Colonic mucosa (tissue), 4 donors: Measurements from ENCODE around the gene LHCGR. TPM values are rescaled to one million over a fixed set of nuclear protein-coding genes. Genes with fewer than 3 reads are reported as not detected.

Source experiments
- DNase-seq: peaks from one replicate; pipeline ENCODE4 v3.0.0-alpha.2; 2020
- H3K27ac ChIP-seq: fragments of 200-600 bp; one replicate; pipeline ENCODE4 v1.8.0; 2021
- H3K27me3 ChIP-seq: fragments of 200-600 bp; one replicate; pipeline ENCODE4 v1.8.0; 2021
- H3K36me3 ChIP-seq: fragments of 200-600 bp; one replicate; pipeline ENCODE4 v1.8.0; 2021
- H3K4me1 ChIP-seq: fragments of 200-600 bp; one replicate; pipeline ENCODE4 v1.8.0; 2021; ENCODE audit warnings: mild to moderate bottlenecking
- H3K4me3 ChIP-seq: fragments of 200-600 bp; one replicate; pipeline ENCODE4 v1.8.0; 2021
- H3K9ac ChIP-seq, 2 donors: one replicate each; pipeline ENCODE4 v1.7.0; 2013; ENCODE audit warnings: control low read depth in 2 of 2, low read depth in 2 of 2, low read length in 2 of 2
- H3K9me3 ChIP-seq: fragments of 200-600 bp; one replicate; pipeline ENCODE4 v1.8.0; 2021
- intact Hi-C: fragments of 100-400 bp; cut with DNase I; formaldehyde crosslinking; loops from one replicate; pipeline ENCODE4 v1.14.1; 2022
- total RNA-seq, 2 donors: library from RNA; stranded (reverse); fragmentation: NEBNext Ultra II Directional in 1 of 2; extraction: Animal tissue kit (Norgen Biotek cat#: 25700) in 1 of 2; gene quantifications; one replicate each; pipeline ENCODE4 v1.2.1, GENCODE V29; 2021
- TF ChIP-seq, protein P1 (sequence below): fragments of 200-600 bp; IDR thresholded peaks from one replicate; pipeline ENCODE4 v1.8.0; 2022; ENCODE audit warnings: antibody characterized with exemption, mild to moderate bottlenecking
- donor health status: healthy.
- donor health status: DM: no; HTN: no; CAD: no.
- donor health status: DM: no; HTN: no; CAD: no.

LHCGR gene
- total RNA-seq, 2 donors from 2014 or later, result not detected

DNA sequence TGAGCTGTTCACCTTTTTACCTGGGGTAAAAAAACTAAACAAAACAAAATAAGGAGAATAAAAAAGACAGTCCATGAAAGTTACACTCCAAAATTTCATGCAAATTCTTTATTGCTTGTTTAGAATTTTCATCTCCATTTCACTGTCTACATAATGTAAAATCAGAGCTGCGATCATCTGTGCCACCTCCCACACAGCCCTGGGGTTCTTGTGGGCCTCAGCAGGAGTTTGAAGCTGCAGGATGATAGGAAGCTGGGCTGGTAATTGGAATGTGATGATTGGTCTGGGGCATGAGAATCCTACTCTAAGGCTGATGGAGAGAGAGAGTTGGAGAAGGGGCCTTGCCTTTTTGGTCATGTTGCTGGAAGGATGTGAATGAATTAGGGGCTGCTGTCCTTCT lies 4.2 kb upstream of the LHCGR start:
- H3K27me3 ChIP-seq, result no peaks in the 10 kb centered on the region
- TF ChIP-seq, protein P1, sequence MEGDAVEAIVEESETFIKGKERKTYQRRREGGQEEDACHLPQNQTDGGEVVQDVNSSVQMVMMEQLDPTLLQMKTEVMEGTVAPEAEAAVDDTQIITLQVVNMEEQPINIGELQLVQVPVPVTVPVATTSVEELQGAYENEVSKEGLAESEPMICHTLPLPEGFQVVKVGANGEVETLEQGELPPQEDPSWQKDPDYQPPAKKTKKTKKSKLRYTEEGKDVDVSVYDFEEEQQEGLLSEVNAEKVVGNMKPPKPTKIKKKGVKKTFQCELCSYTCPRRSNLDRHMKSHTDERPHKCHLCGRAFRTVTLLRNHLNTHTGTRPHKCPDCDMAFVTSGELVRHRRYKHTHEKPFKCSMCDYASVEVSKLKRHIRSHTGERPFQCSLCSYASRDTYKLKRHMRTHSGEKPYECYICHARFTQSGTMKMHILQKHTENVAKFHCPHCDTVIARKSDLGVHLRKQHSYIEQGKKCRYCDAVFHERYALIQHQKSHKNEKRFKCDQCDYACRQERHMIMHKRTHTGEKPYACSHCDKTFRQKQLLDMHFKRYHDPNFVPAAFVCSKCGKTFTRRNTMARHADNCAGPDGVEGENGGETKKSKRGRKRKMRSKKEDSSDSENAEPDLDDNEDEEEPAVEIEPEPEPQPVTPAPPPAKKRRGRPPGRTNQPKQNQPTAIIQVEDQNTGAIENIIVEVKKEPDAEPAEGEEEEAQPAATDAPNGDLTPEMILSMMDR, result no peak
- no peaks in the 10 kb centered on the region for H3K4me1 ChIP-seq
- H3K36me3 ChIP-seq, result no peaks in the 10 kb centered on the region
- H3K9me3 ChIP-seq, result no peaks in the 10 kb centered on the region
- no peak for DNase-seq
- H3K27ac ChIP-seq, result no peak overlapping the region
- H3K4me3 ChIP-seq, result no peak overlapping the region
- no peak overlapping the region for H3K9ac ChIP-seq
- intact Hi-C loops, result no loop called here

DNA sequence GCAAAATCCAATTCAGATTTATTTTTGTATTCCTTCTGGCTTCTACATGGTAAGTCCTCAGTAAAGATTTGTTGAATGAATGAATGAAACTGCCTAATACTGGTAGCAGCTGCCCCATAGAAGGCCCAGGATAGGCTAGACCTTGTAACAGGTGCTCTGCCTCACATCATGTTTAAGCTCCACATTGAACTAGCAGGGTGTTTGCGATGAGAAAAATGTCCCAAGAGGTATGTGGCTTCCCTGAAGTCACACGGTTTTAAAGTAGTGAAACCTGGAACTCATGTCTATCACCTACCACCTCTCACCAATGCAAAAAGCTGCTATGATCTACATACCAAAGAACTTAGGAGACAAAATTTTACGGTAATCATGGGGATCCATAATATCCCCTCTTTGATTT lies 765 bp upstream of the LHCGR start:
- TF ChIP-seq, protein P1, result no peak

DNA sequence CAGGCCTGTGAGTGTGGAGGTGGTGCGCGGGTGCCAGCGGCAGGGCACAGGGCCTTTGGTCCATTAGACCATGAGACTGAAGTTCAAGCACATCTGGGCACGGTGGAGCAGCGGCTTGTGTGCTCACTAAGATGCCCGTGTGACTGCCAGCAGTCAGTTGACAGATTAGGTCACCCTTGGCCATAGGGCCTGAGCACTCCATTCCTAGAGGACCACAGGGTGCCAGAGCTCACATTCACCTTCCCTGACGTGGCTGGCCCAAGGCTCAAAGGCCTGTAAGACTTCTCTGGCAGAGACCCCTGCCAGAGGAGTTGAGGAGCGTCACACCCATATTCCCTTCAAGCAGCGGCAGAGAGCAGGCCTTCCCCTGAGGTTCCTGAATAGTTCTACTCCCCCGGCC lies 650 bp downstream of the LHCGR start:
- H3K4me3 ChIP-seq, result no peak overlapping the region
- H3K36me3 ChIP-seq, result no peaks in the 10 kb centered on the region
- DNase-seq, result no peak
- no peaks in the 10 kb centered on the region for H3K4me1 ChIP-seq
- no peaks in the 10 kb centered on the region for H3K9me3 ChIP-seq
- TF ChIP-seq, protein P1, result no peak
- H3K27me3 ChIP-seq, result no peaks in the 10 kb centered on the region
- no peak overlapping the region for H3K9ac ChIP-seq
- no peak overlapping the region for H3K27ac ChIP-seq
- intact Hi-C loops, result no loop called here

More for the DNA sequence above, 765 bp upstream of the LHCGR start:
- Histone ChIP-seq H3K4me1 (no peaks in the 10 kb centered on the region), H3K9me3 (no peaks in the 10 kb centered on the region), H3K36me3 (no peaks in the 10 kb centered on the region), H3K27ac (no peak overlapping the region), H3K27me3 (no peaks in the 10 kb centered on the region), H3K4me3 (no peak overlapping the region), H3K9ac (no peak overlapping the region)
- no peak for DNase-seq
- intact Hi-C loops, result no loop called here

DNA sequence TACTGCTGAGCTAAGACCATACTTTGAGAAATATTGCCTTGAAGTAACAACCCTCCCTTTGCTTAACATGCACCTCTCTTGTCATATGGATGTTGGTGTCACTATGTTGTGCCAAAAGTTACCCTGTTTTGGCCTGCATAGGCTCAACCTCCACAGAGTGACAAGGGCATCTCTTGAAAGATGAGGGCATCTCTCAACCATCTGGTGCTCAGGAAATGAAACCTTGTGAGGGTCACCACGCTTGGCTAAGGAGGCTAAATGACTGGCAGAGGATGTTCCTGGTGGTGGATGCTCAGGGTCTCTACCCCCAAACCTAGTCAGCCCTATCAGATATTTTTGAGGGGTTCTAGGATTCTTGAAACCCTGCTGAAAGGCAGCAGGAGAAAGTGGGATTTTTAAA lies 2.3 kb downstream of the LHCGR start:
- Histone ChIP-seq H3K27ac (no peak overlapping the region), H3K9ac (no peak overlapping the region), H3K4me3 (no peak overlapping the region), H3K36me3 (no peaks in the 10 kb centered on the region), H3K27me3 (no peaks in the 10 kb centered on the region), H3K4me1 (no peaks in the 10 kb centered on the region), H3K9me3 (no peaks in the 10 kb centered on the region)
- intact Hi-C loops, result no loop called here
- DNase-seq, result no peak
- TF ChIP-seq, protein P1, result no peak

DNA sequence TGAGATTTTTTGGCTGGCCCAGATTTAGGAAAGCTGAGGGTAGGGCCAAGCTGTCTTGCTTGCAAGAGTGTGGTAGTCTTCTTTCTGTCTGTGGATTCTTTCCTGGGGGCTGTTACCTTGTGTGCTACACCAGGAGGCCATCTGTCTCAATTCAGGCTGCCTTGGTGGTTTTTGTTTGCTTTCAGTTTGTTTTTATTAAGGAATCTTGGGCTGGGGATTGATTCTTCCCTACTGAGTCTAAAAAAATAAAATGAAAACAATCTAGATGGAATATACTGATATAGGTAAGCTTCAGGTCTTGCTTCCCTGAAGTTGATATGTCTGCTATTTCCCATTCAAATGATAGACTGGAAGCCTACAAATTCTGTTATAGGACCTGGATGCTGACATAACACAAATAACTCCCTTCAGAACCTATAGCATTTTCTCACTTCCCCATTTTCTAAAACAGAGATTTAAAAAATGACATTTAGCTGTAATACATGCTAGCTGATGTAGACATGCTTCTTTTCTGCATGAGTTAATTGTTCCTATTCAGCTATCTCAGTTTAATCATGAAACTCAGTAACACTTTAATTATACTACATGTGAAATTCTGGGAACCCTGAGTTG lies 5.3 kb downstream of the LHCGR start:
- intact Hi-C loops, result no loop called here
- TF ChIP-seq, protein P1, result no peak
- no peak overlapping the region for H3K9ac ChIP-seq

More for the DNA sequence above, 5.3 kb downstream of the LHCGR start:
- H3K27me3 ChIP-seq, result no peaks in the 10 kb centered on the region
- no peak overlapping the region for H3K27ac ChIP-seq
- H3K4me1 ChIP-seq, result no peaks in the 10 kb centered on the region
- no peaks in the 10 kb centered on the region for H3K36me3 ChIP-seq
- H3K4me3 ChIP-seq, result no peak overlapping the region
- DNase-seq, result no peak
- no peaks in the 10 kb centered on the region for H3K9me3 ChIP-seq
